GM08714 (cell line): ENCODE measurements around the gene SAMD9.
"Not testable (repeated sequence)": the region's sequence is repeated elsewhere in the genome, so short reads cannot be mapped to it uniquely, and the experiment has no call there.

Experiments used
- H3K4me3 ChIP-seq: fragments of 200-500 bp; sonication (Bioruptor generic); 2 replicates; pipeline ENCODE4 v1.5.1; 2014; ENCODE audit warnings: mild to moderate bottlenecking, low read length, inconsistent platforms
- ZNF274 ChIP-seq: IDR thresholded peaks from 2 replicates; pipeline ENCODE4 v1.6.1; 2012; ENCODE audit warnings: mild to moderate bottlenecking, low read depth, low read length

The SAMD9 gene

GRCh38 chr7:93062599-93062998 is 55.2 kb downstream of the SAMD9 start:
- H3K4me3 ChIP-seq: no peak overlapping the region
- TF ChIP-seq ZNF274: no peak

- no peak for TF ChIP-seq ZNF274
- no peak overlapping the region for H3K4me3 ChIP-seq
These were observed 56.9 kb downstream of the SAMD9 start for GRCh38 chr7:93060865-93061264.

- no peak overlapping the region for H3K4me3 ChIP-seq
- no peak for TF ChIP-seq ZNF274
These were observed 57.8 kb downstream of the SAMD9 start for GRCh38 chr7:93060025-93060424.

GRCh38 chr7:93056621-93057020 is 61.2 kb downstream of the SAMD9 start:
- not testable (repeated sequence) for H3K4me3 ChIP-seq

- no peak for TF ChIP-seq ZNF274
- no peak overlapping the region for H3K4me3 ChIP-seq
These were observed 62.2 kb downstream of the SAMD9 start for GRCh38 chr7:93055543-93056107.

GRCh38 chr7:93054975-93055374 is 62.8 kb downstream of the SAMD9 start:
- H3K4me3 ChIP-seq: no peak overlapping the region
- no peak for TF ChIP-seq ZNF274

- H3K4me3 ChIP-seq: no peak overlapping the region
These were observed 63.5 kb downstream of the SAMD9 start for GRCh38 chr7:93053949-93054943.

GRCh38 chr7:93053209-93053948 is 64.4 kb downstream of the SAMD9 start:
- no peak overlapping the region for H3K4me3 ChIP-seq
- no peak for TF ChIP-seq ZNF274

More at GRCh38 chr7:93053949-93054943, 63.5 kb downstream of the SAMD9 start:
- no peak for TF ChIP-seq ZNF274

- no peak overlapping the region for H3K4me3 ChIP-seq
- TF ChIP-seq ZNF274: no peak
These were observed 66.1 kb downstream of the SAMD9 start for GRCh38 chr7:93051660-93052059.
